Fibroblast of skin of left quadriceps (primary cell): ENCODE measurements around the gene ACTA2.

Experiments used
- DNase-seq, 2 experiments: peaks; one replicate each; pipeline ENCODE4 v3.0.0-alpha.2; 2013; ENCODE audit warnings: low read depth in 2 of 2

Gene ACTA2

GRCh38 chr10:88920198-88920597 lies 32.4 kb downstream of the ACTA2 start:
- no peak for DNase-seq

DNA sequence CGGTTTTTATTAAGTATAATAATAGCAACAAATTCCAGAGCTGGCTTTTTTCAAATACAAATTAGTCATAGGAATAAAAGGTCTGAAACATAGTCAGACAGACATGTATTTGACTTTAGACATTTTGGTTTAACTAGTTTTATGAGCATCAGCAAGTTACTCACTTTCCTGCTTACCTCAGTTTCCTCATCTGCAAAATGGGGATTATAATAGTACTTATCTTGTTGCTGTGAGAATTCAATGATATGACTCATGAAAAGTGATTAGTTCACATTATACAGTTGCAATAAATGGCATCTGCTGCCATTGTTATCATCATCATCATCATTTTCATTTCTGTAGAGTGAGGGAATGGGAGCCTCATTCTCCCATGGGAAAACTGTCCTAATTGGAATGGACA lies 33.5 kb downstream of the ACTA2 start:
- no peak for DNase-seq

DNA sequence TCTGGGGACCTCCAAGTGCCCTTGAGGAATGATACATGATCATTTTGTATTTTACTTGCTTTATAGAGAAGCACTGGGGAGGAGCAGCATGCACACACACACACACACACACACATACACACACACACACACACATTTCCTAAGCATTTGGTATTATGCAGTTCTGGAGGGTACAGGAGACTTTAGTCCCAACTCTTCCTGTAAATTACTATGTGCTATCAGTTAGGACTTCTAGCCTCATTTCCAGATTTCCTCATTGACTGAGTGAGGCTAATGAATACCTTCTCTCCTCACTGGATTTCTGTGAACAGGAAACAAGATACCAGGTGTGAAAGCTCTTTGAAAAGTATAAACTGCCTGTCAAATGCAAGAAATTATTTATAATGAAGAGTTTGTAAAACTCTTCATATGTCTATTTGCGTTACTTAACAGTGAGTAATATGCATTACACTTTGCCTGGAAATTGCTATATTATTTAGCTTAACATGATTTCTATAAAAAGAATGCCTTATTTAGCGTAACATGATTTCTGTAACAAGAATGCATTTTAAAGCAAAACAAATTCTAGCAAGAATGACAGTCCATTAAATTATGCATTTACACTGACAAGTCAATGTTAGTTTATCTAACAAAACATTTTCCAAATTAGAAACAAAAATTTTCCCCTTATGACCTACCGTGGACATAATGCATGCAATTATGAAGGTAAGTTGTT lies 34.2 kb downstream of the ACTA2 start:
- DNase-seq = no peak

DNA sequence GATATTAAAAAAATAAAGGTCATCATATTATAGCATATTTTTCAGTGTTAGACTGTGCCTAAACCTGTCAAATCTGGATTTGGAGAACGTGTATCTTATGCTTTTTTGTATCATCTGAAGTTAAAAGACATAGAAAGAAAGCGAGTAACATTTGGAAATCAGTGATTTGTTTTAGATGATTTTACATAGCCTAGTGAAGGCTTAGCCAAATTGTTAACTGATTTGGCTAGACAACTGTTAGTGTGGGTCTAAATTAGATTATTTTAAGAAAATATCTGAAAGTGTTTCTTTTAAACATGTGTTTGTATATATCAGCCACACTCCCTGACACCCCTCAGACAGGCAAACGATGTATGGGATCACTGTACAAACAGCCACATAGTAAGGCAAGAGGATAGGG lies 35.6 kb downstream of the ACTA2 start:
- DNase-seq = no peak

- no peak for DNase-seq
Measured at GRCh38 chr10:88916231-88916630, 36.3 kb downstream of the ACTA2 start.

GRCh38 chr10:88915781-88916180 lies 36.8 kb downstream of the ACTA2 start:
- no peak for DNase-seq

- DNase-seq = no peak
Measured at GRCh38 chr10:88913788-88914187, 38.8 kb downstream of the ACTA2 start.

DNA sequence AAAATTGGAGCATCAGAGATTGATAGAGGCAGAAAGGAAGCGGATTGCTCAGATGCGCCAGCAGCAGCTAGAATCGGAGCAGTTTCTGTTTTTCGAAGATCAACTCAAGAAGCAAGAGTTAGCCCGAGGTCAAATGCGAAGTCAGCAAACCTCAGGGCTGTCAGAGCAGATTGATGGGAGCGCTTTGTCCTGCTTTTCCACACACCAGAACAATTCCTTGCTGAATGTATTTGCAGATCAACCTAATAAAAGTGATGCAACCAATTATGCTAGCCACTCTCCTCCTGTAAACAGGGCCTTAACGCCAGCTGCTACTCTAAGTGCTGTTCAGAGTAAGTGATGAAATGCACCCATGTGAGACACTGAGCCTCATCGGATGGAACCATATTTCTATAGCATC lies 39.4 kb downstream of the ACTA2 start:
- DNase-seq = no peak

DNA sequence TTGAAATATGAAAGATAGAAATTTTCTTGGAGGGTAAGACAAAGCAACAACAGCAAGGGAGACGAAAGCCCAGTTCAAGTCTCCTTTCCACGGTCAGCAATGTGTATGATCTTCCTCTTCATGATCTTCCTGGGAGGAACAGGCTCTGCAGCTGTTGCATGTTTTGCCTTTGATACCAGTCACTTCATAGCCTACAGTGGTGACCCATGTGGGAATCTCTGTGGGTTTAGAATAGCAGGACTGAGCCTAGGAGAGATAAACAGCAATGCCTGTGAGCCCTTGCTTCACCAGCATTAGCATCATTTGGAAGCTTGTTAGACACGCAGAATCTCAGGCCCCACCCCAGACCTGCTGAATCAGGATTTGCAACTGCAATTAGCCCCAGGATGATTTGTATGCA lies 40.7 kb downstream of the ACTA2 start:
- DNase-seq = no peak

- no peak for DNase-seq
Measured at GRCh38 chr10:88911116-88911515, 41.5 kb downstream of the ACTA2 start.

GRCh38 chr10:88908194-88908593 lies 44.4 kb downstream of the ACTA2 start:
- DNase-seq = no peak

- DNase-seq = no peak
Measured at GRCh38 chr10:88906921-88907320, 45.7 kb downstream of the ACTA2 start.

DNA sequence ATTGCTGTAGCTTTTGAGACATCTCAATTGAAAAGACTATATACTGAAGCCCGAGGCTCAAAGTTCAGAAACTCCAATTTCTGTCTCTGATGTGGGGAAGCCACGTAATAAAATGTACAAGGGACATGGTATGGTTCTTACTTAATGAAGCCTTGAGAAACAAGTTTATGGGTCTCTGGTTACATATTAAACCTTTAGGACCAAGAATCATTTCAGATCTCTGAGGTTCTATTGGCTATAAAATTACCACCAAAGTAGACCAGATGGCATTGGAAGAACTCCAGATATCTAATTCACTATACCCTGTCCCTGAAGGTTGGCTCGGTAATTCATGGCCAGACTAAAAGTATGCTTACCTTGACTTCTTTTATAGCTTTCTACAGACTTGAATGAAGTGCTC lies 48.9 kb downstream of the ACTA2 start:
- no peak for DNase-seq

DNA sequence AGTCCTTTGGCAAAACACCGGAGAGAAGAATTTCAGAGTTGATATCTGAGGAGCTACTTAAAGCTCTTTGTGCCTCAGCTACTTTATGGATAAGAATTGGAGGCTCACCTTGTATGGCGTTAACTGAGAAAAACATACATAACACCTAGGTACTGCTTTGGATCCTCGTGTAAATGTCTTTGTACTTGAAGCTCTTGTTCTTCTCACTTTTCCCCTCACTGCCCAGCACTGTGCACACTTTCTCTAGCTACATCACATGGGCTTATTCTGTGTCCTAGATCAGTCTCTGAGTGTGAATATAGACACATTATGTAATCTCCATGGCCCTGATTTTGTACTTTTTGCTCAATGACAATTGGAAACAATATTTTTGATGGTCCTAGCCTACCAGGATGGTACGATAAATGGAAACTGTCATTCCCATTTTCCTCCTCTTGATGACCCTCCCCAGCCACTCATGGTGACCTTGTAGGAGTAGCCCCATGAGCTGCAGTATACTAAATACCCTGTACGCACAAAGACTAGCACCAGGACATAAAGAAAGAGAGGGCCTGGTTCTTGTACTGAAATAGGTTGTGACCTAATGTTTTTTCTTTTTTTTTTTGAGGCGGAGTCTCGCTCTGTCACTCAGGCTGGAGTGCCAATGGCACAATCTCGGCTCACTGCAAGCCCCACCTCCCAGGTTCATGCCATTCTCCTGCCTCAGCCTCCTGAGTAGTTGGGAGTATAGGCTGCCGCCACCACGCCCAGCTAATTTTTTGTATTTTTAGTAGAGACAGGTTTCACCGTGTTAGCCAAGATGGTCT lies 50.4 kb downstream of the ACTA2 start:
- DNase-seq = no peak

DNA sequence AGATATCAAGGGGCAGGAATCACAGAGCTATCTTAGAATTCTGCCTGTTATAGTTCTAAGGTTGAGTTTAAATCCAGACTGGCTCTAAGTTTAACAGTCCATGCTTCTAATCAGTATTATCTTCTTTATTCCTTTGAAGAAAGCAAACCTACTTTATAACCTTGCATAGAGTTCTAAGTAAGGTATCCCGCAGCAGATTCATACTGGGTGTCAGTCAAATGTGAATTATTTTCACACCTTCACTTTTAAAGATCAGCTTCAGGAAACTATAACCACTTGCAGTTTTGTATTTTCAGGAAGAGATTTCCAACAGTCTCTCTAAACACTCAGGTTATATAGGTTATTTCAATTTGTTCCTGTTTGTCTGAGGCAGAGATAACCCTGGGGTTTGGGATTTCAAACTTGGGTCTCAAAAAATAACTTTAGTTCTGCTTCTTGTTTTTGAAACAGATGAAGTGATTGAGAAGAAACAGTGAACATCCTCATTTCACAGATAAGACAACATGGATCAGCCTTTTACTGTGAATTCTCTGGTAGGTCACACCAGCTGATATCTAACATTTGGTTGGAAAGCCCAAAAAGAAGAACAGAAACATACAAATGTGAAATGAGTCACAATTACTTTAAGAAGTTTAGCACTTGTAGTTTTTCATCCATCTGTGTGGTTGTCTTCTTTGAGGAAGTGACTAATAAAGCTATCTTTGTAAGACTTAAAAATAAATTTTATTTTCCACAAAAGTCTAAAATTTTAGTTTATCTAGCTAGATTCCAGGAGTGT lies 51.2 kb downstream of the ACTA2 start:
- no peak for DNase-seq

DNA sequence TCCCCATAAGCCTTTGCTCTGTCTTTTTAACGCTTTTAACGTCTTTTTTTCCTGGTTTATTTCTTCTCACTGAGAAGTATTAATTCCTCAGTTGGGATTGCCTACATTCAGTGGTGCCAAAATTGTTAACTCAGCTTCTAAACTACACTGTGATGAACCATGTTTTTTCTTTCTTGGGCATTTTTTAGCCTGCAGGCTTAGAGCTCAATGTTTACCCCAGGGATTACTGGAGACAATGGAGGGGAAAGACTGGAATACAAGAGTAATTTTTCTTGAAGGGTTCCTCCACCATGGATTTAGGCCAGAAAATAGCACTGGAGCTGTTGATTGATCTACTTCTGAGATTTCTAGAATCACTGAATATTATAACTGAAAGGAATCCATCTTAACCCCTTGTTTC lies 52.7 kb downstream of the ACTA2 start:
- no peak for DNase-seq

- no peak for DNase-seq
Measured at GRCh38 chr10:88898727-88899126, 53.8 kb downstream of the ACTA2 start.

DNA sequence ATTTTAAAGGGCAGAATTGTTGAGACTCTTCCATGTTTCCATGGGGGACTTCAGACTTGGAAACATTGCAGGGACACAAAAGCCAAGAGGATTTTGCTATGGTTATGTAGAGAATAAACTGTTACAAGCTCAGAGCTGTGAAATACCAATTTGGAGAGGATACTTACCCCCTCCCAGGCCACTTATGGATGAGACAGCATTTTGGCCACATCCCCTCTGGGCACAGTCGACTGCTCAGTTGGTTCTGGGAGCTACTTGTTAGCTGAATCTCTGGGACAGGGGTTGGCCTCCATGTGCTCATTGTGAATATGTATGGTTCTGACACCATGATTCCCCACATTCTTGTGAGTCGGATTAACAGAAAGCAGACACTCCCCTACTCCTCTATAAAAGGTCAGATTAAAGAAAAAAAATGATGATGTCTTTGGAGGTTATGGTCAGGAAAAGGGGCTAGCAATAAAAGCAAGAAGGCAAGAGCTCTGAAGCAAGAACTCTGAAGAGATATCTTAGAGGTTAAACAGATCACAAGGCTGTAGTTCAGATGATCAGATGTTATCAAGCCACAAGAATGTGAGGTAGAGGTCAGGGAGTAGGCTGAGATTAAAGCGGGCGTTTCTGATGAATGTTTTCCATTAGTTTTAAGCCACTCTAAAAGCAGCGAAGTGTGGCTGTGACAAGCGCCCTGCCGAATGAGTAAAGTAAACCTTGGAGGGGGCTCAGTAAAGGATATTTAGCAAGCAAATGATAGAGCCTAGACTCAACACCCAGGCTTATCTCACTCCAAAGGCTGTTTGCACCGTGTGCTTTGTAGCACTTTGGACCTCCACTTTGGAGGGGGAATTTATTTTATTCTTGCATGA lies 55.3 kb downstream of the ACTA2 start:
- DNase-seq = no peak

- DNase-seq = no peak
Measured at GRCh38 chr10:88896372-88896993, 56.1 kb downstream of the ACTA2 start.

GRCh38 chr10:88895250-88895649 lies 57.3 kb downstream of the ACTA2 start:
- DNase-seq = no peak

GRCh38 chr10:88893611-88894010 lies 59.0 kb downstream of the ACTA2 start:
- DNase-seq = no peak
